Colon (tissue), 2 donors: ENCODE results near the gene GNAS.

Experiments used
- FAIRE-seq: peaks from 2 replicates; lab custom pipeline; 2012; peaks lifted over from hg19 to GRCh38; lab: Jason Lieb, UNC
- donor health status: control.
- donor health status: control.

Gene GNAS

DNA sequence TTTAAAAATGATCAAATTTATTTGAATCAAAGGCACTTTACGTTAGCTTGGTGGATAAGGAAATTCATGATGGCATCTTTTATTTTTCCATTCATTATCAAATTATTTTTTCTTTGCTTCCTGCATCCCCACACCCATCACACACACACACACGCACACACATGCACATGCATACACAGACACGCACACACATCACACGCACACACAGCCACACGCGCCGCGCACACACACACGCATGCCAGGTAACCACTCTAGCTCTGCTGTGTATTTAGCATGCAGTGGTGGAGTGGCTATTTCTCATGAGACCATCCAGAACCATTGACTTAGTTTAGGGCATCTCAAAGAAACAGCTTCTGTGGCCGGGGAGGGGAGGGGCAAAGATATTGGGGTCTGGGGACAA lies 47.0 kb downstream of the GNAS start:
- no peak for FAIRE-seq

DNA sequence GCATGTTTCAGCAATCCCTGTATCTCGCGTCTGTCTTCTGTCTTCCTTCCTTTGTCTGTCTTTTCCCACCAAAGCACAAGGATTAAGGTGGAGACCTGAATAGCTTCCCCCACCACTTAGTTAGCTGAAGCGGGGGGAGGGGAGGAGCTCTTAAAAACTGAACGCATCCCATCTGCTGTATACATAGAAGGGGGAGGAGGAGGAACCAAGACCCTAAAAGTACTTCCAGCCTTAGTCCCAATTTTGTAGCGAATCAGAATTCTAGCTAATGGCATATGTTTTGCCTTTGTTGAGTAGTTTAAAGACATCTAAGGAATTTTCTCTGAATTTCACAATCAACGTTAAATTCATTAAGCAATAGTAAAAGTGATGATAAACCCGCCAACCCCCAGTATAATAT lies 47.9 kb downstream of the GNAS start:
- FAIRE-seq: no peak

DNA sequence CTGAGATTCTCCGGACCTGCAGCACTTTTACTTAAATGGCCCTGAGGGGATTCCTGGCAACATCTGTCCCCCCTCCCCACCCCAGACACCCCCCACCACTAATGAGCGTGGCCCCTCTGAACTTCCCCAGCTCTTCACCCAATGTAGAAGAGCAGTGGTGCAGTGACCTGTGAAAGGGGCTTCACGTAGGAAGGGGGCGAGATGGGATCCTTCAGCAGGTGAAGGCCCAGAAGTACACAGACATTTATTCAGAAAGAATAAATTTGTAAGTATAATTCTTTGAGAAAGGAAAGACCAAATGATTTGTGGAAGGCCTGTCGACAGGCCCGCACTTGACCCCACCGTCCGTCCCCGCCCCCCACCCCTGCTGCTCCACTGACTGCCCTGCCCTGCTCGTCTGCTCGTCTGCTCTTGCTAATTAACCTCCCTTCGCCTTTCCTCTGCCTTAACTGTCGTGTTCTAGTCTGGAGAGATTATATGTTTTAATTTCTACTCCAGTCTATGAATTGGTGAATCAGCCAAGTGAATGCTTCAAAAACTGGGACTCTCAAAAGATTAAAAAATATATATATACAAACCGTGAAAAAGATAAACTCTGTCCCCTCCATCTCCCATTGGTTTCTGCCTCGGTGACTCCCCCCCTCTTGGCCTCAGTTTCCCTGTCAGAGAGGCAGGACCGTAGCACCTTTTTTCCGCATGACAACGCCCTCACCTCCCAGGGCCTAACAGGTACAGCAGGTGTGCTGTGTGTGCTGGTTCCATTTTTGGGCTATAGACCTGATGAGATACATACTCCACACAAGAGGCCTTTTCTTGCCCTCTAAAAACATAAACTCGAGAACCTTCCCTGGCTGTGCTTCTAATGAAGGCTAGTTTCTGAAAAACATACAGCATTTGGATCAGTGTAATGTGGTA lies 49.2 kb downstream of the GNAS start:
- FAIRE-seq: no peak

DNA sequence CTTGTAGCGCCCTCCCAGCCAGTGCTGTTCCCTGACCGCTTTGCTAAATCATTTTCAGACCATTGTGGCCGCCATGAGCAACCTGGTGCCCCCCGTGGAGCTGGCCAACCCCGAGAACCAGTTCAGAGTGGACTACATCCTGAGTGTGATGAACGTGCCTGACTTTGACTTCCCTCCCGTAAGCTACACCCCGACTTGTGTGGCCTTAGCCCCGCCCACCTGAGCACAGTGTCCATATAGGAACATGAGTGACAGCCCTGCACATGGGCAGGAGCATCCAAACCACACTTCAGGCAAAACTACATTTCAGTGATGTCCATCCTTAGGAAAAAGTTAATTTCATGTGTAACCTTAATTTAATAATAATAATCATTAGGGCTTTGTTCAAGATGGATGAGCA lies 51.1 kb downstream of the GNAS start:
- FAIRE-seq: no peak

DNA sequence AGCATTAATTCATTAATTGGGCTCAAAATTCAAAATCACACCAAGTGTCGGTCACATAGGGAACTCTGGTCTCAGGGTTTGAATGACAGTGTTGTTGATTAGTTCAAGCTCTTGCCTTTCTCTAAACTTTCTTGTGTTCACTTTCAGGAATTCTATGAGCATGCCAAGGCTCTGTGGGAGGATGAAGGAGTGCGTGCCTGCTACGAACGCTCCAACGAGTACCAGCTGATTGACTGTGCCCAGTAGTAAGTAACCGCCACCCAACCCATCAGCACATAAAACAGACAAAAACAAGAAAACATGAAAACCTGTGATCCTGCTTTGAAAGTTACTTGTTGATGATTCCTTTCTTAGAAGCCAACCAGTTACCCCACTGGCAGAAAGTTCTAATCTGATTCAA lies 52.7 kb downstream of the GNAS start:
- no peak for FAIRE-seq

DNA sequence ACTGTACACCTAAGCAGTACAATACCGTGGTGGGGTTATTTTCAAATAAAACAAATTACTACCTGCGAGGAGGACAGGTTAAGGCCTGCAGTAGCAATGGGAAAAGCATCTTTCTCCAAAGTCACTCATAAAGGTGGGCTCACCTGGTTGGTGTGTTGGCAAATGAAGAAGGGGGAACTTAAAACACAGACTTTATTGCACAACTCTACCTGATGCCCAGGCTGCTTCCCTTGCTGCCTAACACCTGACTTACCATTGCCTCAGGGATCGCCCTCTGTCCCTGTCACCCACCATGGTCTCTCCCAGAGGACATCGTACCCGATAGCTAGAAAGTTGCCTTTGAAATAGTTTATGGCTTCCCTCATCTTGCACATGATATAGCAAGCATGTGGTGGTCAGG lies 53.6 kb downstream of the GNAS start:
- no peak for FAIRE-seq

DNA sequence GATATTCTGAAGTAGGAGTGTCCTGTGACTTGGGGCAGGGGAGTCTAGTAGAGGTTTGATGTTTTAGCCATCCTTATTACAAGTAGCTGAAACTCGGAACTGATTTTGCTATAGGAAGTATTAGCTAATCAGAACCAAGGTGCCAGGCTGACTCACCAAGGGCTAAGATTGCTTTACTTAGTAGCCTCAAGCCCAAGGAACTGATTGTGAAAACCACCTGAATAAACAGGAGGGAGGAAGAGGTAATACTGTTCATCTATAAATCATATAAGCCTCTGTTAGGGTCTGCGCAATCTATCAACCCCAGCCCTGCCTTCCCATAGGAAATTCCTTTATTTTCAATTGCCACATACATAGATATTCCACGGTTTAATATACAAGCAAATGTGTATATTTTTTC lies 54.4 kb downstream of the GNAS start:
- FAIRE-seq: no peak

DNA sequence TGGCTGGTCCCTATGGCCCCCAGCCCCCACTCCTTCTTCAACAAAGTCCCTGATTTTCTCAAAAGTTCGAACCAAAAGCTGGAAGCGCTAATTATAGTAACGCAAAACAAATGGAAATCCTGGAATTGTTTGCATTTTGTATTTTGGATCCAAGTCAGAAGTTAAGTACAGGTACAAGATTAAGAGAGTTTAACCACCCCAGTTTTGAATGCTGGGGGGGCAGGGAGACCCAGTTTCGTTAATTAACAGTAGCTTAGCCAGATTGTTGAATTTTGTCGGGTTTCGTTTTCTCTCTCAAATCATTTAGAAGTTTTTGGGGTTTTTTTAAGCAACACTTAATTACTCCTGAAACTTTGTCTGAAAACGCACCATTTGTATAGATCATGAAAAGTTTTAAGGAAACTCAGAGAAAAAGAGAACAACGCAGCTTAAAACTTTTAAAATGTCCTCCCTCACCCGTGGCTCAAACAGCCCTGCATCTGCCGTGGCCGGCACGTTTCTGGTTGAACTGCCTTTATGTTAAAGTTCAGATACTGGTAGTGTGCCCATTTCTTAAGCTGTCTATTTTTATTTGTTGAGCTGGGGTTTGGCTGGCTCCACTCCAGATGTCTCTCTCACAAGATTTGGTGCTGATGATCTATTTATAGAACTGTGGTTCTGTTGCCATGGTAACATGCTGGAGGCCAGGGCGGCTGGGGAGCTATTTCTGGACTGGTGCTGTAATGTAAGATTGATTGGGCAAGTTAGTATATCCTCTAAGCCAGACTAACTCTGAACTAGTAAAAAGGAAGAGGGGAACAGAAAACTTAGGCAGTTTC lies 55.0 kb downstream of the GNAS start:
- FAIRE-seq: no peak

DNA sequence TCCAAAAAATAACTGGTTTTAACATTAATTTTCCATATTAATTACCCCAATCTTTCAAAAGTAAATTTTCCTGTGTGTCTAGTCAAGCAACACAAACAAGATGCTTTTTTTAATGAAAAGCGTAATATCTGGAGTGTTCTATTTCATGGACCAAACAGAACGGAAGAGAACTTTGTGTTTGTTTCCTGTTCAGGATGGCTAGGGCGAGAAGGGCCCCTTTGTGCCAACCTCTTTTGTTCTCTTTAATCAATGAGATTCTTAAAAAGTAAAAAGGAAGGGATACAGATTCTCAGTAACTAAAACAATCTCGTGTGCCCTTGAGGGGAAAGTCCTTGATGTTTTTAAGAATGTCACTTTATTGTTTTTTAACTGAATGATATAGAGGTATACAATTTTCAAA lies 55.7 kb downstream of the GNAS start:
- no peak for FAIRE-seq

DNA sequence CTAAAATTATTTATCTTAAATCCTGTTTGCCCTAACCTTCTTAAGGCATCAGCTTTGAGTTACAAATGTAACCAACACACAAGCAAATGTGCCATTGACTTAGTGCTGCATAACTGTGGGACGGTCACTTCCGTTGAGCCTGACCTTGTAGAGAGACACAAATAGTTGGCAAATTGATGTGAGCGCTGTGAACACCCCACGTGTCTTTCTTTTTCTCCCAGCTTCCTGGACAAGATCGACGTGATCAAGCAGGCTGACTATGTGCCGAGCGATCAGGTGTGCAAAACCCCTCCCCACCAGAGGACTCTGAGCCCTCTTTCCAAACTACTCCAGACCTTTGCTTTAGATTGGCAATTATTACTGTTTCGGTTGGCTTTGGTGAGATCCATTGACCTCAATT lies 56.4 kb downstream of the GNAS start:
- FAIRE-seq: no peak

DNA sequence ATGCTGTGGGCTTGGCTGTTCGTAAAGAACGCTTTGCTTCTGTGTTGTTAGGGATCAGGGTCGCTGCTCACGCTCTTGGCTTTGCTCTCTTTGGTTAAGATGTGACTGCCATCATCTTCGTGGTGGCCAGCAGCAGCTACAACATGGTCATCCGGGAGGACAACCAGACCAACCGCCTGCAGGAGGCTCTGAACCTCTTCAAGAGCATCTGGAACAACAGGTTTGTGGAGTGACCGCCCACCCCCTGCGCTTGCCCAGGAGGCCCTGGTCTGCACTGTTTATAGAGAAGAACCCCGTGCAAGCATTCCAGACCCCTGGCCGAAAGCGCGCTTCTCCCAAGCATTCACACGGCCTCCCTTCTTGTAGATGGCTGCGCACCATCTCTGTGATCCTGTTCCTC lies 57.1 kb downstream of the GNAS start:
- no peak for FAIRE-seq

DNA sequence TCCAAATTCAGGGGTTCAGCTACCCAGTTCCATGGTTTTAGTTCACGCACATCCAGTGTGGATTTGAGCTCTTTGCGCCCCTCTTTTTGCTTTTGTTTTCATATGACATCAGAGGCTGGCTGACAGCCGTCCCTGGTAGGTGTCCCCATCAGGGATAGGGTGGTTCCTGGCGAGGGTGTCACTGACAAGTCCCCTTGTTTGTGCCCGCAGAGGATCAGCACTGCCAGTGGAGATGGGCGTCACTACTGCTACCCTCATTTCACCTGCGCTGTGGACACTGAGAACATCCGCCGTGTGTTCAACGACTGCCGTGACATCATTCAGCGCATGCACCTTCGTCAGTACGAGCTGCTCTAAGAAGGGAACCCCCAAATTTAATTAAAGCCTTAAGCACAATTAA lies 58.0 kb downstream of the GNAS start:
- no peak for FAIRE-seq

DNA sequence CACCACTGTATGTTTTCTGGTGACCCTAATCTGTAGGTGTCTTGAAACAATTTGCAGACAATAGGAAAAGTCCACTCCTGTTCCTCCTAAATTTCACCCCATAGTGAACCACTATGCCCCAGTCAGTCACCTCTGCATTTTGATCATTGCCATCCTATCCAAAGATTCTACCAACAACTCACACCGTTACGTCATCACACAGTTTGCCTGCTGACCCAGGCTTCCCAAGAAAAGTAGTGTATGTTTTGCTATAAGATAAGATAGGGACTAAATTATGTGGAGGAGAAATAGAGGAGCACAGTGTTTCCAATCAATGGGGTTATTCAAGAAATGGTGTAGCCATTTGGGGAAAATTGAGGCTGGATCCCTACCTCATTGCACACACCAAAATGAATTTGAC lies 58.8 kb downstream of the GNAS start:
- no peak for FAIRE-seq

DNA sequence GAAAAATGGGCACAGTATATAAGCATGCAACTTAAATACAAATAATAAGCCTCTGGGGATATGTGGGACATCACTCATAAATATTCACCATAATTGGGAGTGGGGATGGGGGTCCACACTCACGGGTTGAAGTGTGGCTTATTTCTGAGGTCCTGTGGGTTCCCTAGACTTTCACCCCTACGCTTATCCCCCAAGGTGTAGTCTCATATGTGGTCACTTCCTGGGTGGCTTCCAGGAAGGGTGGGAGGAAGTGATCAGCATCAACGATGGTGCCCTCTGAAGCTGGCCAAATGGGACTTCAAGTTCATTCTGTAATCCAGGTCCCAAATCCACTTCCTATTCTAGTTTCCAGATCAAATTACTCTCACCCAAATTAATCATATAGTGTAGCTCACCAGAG lies 59.5 kb downstream of the GNAS start:
- FAIRE-seq: no peak

DNA sequence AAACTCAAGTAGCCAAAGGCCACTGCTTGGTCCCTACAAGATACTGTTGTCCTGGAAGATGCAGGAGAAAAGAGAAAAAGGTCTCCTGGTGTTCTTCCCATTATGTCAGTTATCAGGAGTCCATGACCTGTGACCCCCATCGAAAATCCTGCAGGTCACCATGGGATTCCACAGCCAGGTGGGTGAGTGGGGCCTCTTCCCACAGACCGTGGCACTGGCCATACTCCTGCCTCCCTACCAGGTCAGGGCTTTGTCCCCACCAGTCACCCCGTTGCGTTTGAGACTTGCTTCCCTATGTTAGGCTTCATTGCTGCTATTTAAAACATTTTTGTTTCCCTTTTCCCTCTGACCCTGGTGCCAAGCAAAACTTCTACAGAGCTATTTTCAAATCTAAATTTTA lies 60.6 kb downstream of the GNAS start:
- FAIRE-seq: no peak

DNA sequence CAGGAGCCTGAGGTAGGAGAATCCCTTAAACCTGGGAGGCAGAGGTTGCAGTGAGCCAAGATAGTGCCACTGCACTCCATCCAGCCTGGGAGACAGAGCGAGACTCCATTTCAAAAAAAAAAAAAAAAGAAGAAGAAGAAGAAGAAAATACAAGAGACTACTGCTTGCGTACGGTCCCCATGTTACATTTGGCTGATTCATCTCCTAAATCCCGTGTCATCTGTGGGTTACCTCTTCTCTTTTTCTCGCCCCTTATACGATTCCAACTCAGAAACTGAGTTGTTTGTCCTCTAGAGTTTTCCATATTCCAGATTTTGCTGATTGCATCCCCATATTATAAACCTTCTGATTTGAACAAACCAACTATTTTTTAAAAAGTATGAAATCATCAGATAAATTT lies 66.1 kb downstream of the GNAS start:
- no peak for FAIRE-seq

DNA sequence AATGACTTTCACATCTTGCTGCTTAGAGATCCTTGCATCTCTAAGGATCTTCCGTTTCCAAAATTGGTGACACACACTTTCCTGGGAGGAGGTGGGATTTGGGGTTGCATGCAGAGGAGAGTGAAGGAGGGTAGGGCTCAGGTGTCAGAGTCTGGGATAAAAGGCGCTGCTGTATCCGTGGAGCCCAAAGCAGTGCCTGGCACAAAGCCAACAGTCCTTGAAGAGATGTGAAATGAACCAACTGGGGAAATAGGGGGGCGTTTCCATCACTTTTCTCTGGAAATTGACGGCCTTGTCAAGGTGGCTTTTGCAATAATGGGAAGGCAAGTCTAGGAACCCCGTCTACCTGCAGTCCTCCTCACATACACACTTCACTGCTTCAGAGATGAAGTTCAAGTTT lies 69.0 kb downstream of the GNAS start:
- no peak for FAIRE-seq

DNA sequence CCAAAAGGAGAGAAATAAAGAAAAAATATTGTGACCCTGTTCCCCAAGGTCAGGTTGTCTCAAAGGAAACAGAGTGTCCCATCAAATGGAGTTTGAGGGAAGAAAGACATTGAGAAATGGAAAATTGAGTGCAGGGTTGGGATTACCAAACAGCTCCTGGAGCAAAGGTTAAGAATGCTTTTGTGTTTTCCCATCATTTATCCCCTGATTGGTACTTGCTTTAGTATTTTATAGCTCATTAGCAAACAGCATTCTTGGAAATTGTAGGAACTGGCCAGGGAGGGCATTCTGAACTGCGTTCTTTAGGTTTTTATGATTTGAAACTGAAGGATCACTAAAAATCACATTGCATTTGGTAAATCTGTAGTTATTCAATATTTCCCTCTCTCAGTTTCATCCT lies 69.5 kb downstream of the GNAS start:
- no peak for FAIRE-seq

DNA sequence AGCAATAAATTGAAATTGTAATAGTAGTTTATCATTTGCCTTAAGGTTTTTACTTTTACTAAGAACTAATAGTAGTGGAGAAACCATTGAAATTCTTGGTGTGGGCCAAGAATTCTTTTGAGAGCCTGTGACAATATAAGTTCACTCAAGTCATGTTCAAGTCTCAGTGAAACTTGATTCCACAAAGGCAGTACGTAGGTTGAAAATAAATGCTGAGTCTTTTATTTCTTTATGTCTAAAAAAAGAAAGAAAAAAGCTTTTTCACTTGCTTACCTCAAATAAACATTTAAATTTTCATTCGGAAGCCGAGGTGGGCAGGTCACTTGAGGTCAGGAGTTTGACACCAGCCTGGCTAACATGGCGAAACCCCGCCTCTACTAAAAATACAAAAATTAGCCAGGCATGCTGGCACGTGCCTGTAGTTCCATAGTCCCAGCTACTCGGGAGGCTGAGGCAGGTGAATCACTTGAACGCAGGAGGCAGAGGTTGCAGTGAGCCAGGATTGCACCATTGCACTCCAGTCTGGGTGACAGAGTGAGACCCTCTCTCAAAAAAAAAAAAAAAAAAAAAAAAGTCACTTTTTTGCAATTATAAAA lies 70.7 kb downstream of the GNAS start:
- no peak for FAIRE-seq

DNA sequence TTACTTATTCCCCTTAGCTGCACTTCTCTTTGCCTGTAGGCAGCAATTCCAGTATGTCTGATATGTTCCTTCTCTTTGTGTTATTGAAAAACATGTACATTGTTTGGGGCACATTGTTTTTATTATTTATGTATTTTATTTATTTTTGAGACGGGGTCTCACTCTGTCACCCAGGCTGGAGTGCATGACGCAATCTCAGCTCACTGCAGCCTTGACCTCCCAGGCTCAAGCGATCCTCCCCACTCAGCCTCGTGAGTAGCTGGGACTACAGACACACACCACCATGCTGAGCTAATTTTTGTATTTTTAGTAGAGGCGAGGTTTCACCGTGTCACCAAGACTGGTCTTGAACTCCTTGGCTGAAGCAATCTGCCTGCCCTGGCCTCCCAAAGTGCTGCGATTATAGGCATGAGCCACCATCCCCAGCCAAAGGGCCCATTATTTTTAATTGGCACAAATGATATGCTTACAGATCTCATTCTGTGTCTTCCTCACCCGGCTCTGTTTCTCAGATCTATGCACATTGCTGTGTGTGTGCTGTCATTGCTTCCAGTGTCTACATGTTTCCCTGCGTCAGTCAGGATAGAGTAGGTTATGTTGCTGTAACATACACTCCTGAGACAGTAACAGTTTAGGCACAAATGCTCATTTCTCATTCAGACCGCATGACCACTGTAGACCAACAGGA lies 74.4 kb downstream of the GNAS start:
- FAIRE-seq: no peak

DNA sequence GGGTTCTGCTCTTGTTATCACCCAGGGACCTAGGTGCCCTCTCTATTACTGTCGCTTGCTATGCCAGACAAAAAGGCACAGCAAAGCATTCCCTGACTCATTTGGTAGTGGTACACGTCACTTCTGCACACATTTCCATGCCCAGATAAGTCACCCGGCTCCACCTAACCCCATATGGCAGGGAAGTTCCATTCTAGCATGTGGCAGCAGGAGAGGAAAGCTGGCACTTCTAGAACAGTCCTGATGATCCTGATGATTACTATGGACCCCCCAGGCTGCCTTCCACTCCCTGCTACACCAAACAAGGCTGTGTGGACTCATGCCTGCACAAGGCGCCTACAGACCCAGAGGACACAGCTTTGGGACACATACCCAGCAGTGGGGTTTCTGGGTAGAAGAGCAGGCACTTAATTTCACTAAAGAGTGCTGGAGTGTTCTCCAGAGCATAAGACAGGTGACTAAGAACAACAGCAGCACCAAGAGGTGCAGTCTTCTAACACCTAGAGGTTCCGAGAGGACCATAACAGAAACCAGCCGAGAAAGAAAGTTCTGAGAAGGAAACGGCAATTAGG lies 75.1 kb downstream of the GNAS start:
- FAIRE-seq: no peak

DNA sequence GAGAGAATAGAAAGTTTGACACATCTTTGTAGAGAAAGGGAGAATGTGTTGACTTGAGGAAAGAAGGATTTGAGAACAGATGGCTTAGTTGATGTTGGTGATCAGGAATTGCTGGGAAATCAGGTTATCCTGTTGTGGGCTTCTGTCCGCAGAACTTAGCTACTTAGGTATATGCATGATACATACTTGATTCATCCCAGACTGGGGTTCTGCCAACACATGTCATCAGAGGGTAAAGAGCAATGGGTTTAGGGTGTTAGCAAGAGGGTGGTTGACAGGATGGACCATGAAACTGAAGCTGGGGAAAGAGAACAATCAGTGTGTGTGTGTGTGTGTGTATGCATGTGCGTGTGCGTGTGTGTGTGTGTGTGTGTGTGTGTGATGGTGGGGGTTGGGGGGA lies 78.0 kb downstream of the GNAS start:
- FAIRE-seq: no peak
